Right atrium auricular region (tissue), 2 donors: Measurements from ENCODE around the gene AGPAT4. TPM values are rescaled to one million over a fixed set of nuclear protein-coding genes. Genes with fewer than 3 reads are reported as not detected.
A peak's percentile ranks its signal among the peaks of the same experiment; 100 is the strongest.

Experiments
- DNase-seq: peaks from one replicate; pipeline ENCODE4 v3.0.0-alpha.2; 2019; ENCODE audit warnings: low spot score
- H3K27ac ChIP-seq, 2 donors: fragments of 200-600 bp; sonication (generic); 1 replicate in 1 of 2; 2 replicates in 1 of 2; pipeline ENCODE4 v1.5.1; 2016 to 2019
- H3K27me3 ChIP-seq, 2 donors: fragments of 200-600 bp; sonication (generic); one replicate each; pipeline versions ENCODE4 v1.5.1 to v1.6.0; 2017 to 2019
- H3K36me3 ChIP-seq: fragments of 200-600 bp; sonication (generic); one replicate; pipeline ENCODE4 v1.5.1; 2016
- H3K4me1 ChIP-seq, 2 donors: fragments of 200-600 bp; sonication (generic); one replicate each; pipeline versions ENCODE4 v1.5.1 to v1.6.0; 2017 to 2019
- H3K4me3 ChIP-seq, 2 donors: fragments of 200-600 bp; sonication (generic); 1 replicate in 1 of 2; 2 replicates in 1 of 2; pipeline ENCODE4 v1.5.1; 2017 to 2019; ENCODE audit warnings: mild to moderate bottlenecking in 1 of 2, moderate library complexity in 1 of 2
- H3K9me3 ChIP-seq, 2 donors: fragments of 200-600 bp; sonication (generic); one replicate each; pipeline ENCODE4 v1.5.1; 2019
- CTCF ChIP-seq, 2 donors: fragments of 200-600 bp; sonication (generic); IDR thresholded peaks; one replicate each; pipeline ENCODE4 v1.5.1; 2019; ENCODE audit warnings: antibody characterized with exemption in 2 of 2
- total RNA-seq, 2 donors: library from RNA; depleted of rRNA; stranded (reverse); fragments of >200 nt; gene quantifications; one replicate each; pipeline ENCODE4 v1.1.0, GENCODE V29; 2016

The AGPAT4 gene
- total RNA-seq, 2 donors from 2014 or later: 2.3 to 2.6 TPM

DNA sequence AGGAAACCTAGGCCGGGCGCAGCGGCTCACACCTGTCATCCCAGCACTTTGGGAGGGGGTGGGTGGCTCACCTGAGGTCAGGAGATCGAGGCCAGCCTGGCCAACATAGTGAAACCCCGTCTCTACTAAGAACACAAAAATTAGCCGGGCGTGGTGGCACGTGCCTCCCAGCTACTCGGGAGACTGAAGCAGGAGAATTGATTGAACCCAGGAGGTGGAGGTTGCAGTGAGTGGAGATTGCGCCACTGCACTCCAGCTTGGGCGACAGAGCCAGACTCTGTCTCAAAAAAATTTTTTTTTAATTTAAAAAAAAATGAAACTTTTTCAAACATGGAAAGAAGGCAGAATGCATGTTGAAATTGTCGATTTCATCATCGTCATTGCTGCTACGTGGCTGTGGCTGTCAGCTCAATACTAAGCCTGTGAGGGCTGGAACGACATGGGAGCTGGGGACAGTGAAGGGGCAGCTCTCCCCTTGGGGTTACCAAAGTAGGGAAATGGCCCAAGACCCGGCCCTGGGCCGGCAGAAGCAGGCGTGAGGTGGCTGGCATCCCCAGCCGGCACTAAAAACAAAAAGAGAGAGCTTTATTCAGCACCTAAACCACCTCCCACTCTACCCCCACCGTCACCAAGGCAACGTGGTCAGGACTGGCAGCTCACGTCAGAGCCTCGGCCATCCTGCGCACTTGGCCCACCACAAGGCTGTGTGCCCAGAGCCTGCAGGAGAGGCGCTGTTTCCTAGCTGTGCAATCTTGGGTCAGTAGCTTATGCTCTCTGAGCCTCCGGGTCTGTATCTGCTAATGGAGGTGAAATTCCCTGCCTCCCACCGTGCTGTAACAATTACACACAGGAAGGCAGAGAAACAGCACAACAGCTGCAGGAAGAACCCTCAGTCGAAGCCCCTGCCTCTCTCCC is 30.8 kb downstream of the AGPAT4 start:
- peak; percentile 60 for DNase-seq
- no peak for TF ChIP-seq CTCF (IDR thresholded peaks at IDR 0.05)
- Histone ChIP-seq H3K4me1 (no peaks in the 10 kb centered on the region), H3K27ac (no peak overlapping the region), H3K9me3 (no peaks in the 10 kb centered on the region), H3K36me3 (no peaks in the 10 kb centered on the region), H3K4me3 (no peak overlapping the region), H3K27me3 (no peaks in the 10 kb centered on the region)

- no peak for DNase-seq
- Histone ChIP-seq H3K27ac (no peak overlapping the region), H3K36me3 (no peaks in the 10 kb centered on the region), H3K27me3 (no peaks in the 10 kb centered on the region), H3K4me1 (no peaks in the 10 kb centered on the region), H3K9me3 (no peaks in the 10 kb centered on the region), H3K4me3 (no peak overlapping the region)
- no peak for TF ChIP-seq CTCF (IDR thresholded peaks at IDR 0.05)
Observed at GRCh38 chr6:161242113-161242512, 31.7 kb downstream of the AGPAT4 start.

DNA sequence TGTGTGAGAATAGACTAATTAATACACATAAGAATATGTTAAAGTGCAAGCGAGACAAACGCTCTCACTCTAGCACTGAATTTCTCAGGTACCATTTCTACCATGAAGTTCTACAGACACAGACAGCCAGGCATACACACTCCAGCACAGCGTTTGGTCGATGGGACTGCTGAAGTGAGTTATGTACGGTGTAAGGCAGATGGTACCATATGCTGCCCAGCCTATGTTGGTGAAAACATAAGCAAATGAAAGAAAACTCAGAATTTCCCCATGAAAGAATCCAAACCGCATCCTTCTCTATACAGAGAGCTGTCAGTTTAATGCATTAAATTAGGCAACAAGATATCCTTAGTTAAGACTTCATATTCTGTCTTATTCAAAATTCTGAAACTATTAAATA is 34.9 kb downstream of the AGPAT4 start:
- Histone ChIP-seq H3K27ac (no peak overlapping the region), H3K4me3 (no peak overlapping the region), H3K4me1 (peaks cover 0 to 14% of the 10 kb centered on the region in 2 donors), H3K36me3 (no peaks in the 10 kb centered on the region), H3K9me3 (no peaks in the 10 kb centered on the region), H3K27me3 (no peaks in the 10 kb centered on the region)
- no peak for TF ChIP-seq CTCF (IDR thresholded peaks at IDR 0.05)
- no peak for DNase-seq

- H3K9me3 ChIP-seq: no peaks in the 10 kb centered on the region
- no peak overlapping the region for H3K27ac ChIP-seq
- no peaks in the 10 kb centered on the region for H3K27me3 ChIP-seq
- DNase-seq: no peak
- H3K4me3 ChIP-seq: no peak overlapping the region
- TF ChIP-seq CTCF (IDR thresholded peaks at IDR 0.05): no peak
- H3K36me3 ChIP-seq: no peaks in the 10 kb centered on the region
- H3K4me1 ChIP-seq: peaks cover 0 to 17% of the 10 kb centered on the region in 2 donors
Observed at GRCh38 chr6:161238500-161238899, 35.4 kb downstream of the AGPAT4 start.

DNA sequence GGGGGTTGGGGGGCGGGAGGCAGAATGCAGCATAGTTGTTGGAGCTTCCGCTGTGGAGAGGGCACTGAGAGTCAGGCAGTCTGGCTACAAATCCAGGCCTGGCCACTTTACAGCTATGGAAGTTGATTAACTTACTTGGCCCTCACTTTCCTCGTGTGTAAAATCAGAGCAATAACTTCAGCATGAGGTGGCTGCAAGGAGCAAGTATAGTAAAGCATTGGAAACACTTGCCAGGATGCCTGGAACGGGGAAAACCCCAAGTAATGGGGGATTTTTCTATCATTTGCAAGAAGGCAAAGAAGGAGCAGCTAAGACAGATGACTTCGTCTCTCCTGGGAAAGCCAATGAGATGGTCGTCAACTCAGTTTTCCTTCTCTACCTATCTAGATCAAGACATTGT is 35.8 kb downstream of the AGPAT4 start:
- Histone ChIP-seq H3K27ac (no peak overlapping the region), H3K4me1 (peaks cover 0 to 17% of the 10 kb centered on the region in 2 donors)
- TF ChIP-seq CTCF (IDR thresholded peaks at IDR 0.05): no peak

More for the DNA sequence above, 35.8 kb downstream of the AGPAT4 start:
- Histone ChIP-seq H3K36me3 (no peaks in the 10 kb centered on the region), H3K27me3 (no peaks in the 10 kb centered on the region), H3K4me3 (no peak overlapping the region), H3K9me3 (no peaks in the 10 kb centered on the region)
- DNase-seq: no peak
